HG03342 (cell line): ENCODE measurements around the gene MYL12B.
"Not testable (repeated sequence)": the region's sequence is repeated elsewhere in the genome, so short reads cannot be mapped to it uniquely, and the experiment has no call there.

ENCODE experiments used
- ATAC-seq: cut with Tn5 transposase; IDR thresholded peaks from one replicate; pipeline ENCODE4 v1.9.1; 2021; ENCODE audit warnings: mild to moderate bottlenecking, moderate library complexity; ENCODE audit not compliant: unreplicated experiment

Gene MYL12B

GRCh38 chr18:3260995-3261372 is 949 bp upstream of the MYL12B start:
- ATAC-seq = no peak

GRCh38 chr18:3262234-3263131 is 550 bp downstream of the MYL12B start:
- ATAC-seq = peak; percentile 30

GRCh38 chr18:3263132-3263700 is 1.3 kb downstream of the MYL12B start:
- ATAC-seq = no peak

- ATAC-seq = no peak
Measured at GRCh38 chr18:3264362-3264761, 2.4 kb downstream of the MYL12B start.

- ATAC-seq = no peak
Measured at GRCh38 chr18:3265564-3266033, 3.7 kb downstream of the MYL12B start.

- no peak for ATAC-seq
Measured at GRCh38 chr18:3266062-3266608, 4.2 kb downstream of the MYL12B start.

- ATAC-seq = no peak
Measured at GRCh38 chr18:3268306-3268705, 6.4 kb downstream of the MYL12B start.

- ATAC-seq = no peak
Measured at GRCh38 chr18:3269241-3269913, 7.4 kb downstream of the MYL12B start.

- no peak for ATAC-seq
Measured at GRCh38 chr18:3269914-3270299, 8.0 kb downstream of the MYL12B start.

GRCh38 chr18:3273042-3273441 is 11.1 kb downstream of the MYL12B start:
- no peak for ATAC-seq

GRCh38 chr18:3277643-3278213 is 15.8 kb downstream of the MYL12B start:
- not testable (repeated sequence) for ATAC-seq

- peak; percentile 84 for ATAC-seq
Measured at GRCh38 chr18:3279201-3280185, 17.6 kb downstream of the MYL12B start.

- peak; percentile 40 for ATAC-seq
Measured at GRCh38 chr18:3281456-3282400, 19.8 kb downstream of the MYL12B start.

- no peak for ATAC-seq
Measured at GRCh38 chr18:3283253-3283863, 21.4 kb downstream of the MYL12B start.

- no peak for ATAC-seq
Measured at GRCh38 chr18:3283908-3284307, 22.0 kb downstream of the MYL12B start.

- ATAC-seq = no peak
Measured at GRCh38 chr18:3284501-3284900, 22.6 kb downstream of the MYL12B start.

GRCh38 chr18:3286159-3286558 is 24.2 kb downstream of the MYL12B start:
- ATAC-seq = no peak

- no peak for ATAC-seq
Measured at GRCh38 chr18:3293196-3293951, 31.4 kb downstream of the MYL12B start.
